ENCODE data around the gene VOPP1.
A peak's percentile ranks its signal among the peaks of the same experiment; 100 is the strongest.

The VOPP1 gene

DNA sequence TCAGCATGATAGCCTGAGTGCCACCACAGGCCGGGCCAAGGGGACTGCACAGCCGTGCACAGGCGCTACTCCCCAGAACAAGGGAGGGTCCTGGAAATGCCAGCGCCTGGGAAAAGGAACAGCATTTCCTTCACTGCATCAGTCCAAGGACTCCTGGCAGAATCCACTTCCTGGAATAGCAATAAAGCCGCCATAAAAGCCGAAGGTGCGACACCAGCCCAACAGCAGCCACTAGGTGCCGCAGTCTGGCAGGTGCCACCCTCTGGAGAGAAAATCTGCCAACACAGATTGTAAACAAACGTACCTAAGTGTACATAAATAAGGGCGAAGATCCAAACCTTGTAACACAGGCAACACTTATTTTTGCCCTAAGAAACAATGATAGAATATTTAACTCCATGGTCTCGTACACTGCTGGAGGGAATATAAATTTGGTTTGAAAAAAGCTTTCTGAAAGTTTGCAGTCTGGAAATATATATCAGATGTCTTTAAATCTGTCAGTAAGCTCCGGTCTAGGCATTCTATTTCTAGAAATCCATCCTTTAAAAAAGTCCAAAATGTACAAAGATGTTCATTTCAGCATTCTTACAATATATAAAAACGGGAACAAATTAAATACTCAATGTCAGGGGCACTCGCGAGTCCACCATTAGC is 22.2 kb downstream of the VOPP1 start:
- DNase-seq (ENCODE audit: insufficient read length, low spot score) (no peak), FAIRE-seq (peak; percentile 65)
- TF ChIP-seq POU2F2 (IDR thresholded peaks at IDR 0.05; ENCODE audit: low read depth, low read length) (no peak), POLR2A (IDR thresholded peaks at IDR 0.05; ENCODE audit: low read depth, low read length) (no peak), POLR2AphosphoS5 (IDR thresholded peaks at IDR 0.05; ENCODE audit: low read depth, low read length) (no peak), TAF1 (IDR thresholded peaks at IDR 0.05; ENCODE audit: low read depth, low read length) (no peak), SPI1 (IDR thresholded peaks at IDR 0.05; ENCODE audit: low read depth, low read length) (no peak), PAX5 (IDR thresholded peaks at IDR 0.05; ENCODE audit: insufficient read depth, low read length, severe bottlenecking) (no peak)

GRCh38 chr7:55549457-55549856 is 22.8 kb downstream of the VOPP1 start:
- TF ChIP-seq TAF1 (IDR thresholded peaks at IDR 0.05; ENCODE audit: low read depth, low read length) (no peak), SPI1 (IDR thresholded peaks at IDR 0.05; ENCODE audit: low read depth, low read length) (no peak), PAX5 (IDR thresholded peaks at IDR 0.05; ENCODE audit: insufficient read depth, low read length, severe bottlenecking) (no peak), POLR2A (IDR thresholded peaks at IDR 0.05; ENCODE audit: low read depth, low read length) (no peak), POLR2AphosphoS5 (IDR thresholded peaks at IDR 0.05; ENCODE audit: low read depth, low read length) (no peak)
- FAIRE-seq (peak; percentile 76), DNase-seq (ENCODE audit: insufficient read length, low spot score) (no peak)

DNA sequence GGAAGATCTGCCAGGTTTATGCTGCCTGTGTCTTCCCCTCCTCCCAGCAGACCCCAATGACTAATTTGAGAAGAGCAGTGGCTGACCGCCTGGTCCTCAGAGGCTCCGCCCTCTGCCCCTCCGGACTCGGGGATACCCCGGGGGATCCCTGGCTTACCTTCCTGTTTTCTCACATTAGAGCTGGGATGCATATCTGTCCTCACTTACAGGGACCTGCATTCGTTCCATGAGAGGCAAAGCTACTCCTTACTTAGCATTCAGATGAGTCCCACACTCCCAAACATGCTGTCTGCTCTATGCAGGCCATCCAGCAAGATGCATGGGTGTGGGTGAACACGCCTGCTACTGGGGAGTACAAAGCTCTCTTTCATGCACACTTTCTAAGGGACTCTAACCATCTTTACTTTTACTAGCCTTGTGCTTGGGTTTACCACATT is 24.0 kb downstream of the VOPP1 start:
- FAIRE-seq (peak; percentile 58), DNase-seq (ENCODE audit: insufficient read length, low spot score) (no peak)
- no peak for TF ChIP-seq POLR2AphosphoS5 (IDR thresholded peaks at IDR 0.05; ENCODE audit: low read depth, low read length)

DNA sequence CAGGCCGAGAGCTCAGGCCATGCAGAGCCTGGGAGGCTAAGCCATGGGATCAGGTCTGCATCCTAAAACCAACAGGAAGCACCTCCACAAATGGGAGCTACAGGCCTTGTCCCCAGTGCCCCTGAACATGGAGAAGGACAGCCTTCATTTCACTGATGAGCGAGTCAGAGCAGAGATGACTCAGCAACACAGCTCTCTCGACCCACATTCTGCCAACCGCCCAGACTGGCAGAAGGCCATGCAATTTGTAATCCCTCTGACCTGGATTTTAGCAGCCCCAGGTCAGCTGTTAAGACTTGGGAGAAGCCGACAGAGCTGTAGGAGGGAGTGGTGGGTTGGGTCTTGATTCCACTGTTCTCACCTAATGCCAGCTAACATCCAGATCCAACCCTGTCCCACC is 25.5 kb downstream of the VOPP1 start:
- TF ChIP-seq POLR2A (IDR thresholded peaks at IDR 0.05; ENCODE audit: low read depth, low read length) = 0 out of 2 replicates have a peak, but pooled peaks have one; percentile 42
- no peak for TF ChIP-seq TAF1 (IDR thresholded peaks at IDR 0.05; ENCODE audit: low read depth, low read length)
- TF ChIP-seq SPI1 (IDR thresholded peaks at IDR 0.05; ENCODE audit: low read depth, low read length) = no peak
- peak; percentile 69 for FAIRE-seq
- DNase-seq (ENCODE audit: insufficient read length, low spot score) = no peak

GRCh38 chr7:55545496-55545895 is 26.8 kb downstream of the VOPP1 start:
- no peak for TF ChIP-seq PAX5 (IDR thresholded peaks at IDR 0.05; ENCODE audit: insufficient read depth, low read length, severe bottlenecking)
- TF ChIP-seq SPI1 (IDR thresholded peaks at IDR 0.05; ENCODE audit: low read depth, low read length) = no peak
- no peak for TF ChIP-seq POU2F2 (IDR thresholded peaks at IDR 0.05; ENCODE audit: low read depth, low read length)
- TF ChIP-seq POLR2A (IDR thresholded peaks at IDR 0.05; ENCODE audit: low read depth, low read length) = no peak
- TF ChIP-seq TAF1 (IDR thresholded peaks at IDR 0.05; ENCODE audit: low read depth, low read length) = no peak
- TF ChIP-seq POLR2AphosphoS5 (IDR thresholded peaks at IDR 0.05; ENCODE audit: low read depth, low read length) = no peak
- FAIRE-seq (no peak), DNase-seq (ENCODE audit: insufficient read length, low spot score) (no peak)

- TF ChIP-seq TAF1 (IDR thresholded peaks at IDR 0.05; ENCODE audit: low read depth, low read length) (no peak), POU2F2 (IDR thresholded peaks at IDR 0.05; ENCODE audit: low read depth, low read length) (no peak), POLR2AphosphoS5 (IDR thresholded peaks at IDR 0.05; ENCODE audit: low read depth, low read length) (no peak), PAX5 (IDR thresholded peaks at IDR 0.05; ENCODE audit: insufficient read depth, low read length, severe bottlenecking) (no peak), POLR2A (IDR thresholded peaks at IDR 0.05; ENCODE audit: low read depth, low read length) (no peak), SPI1 (IDR thresholded peaks at IDR 0.05; ENCODE audit: low read depth, low read length) (no peak)
- DNase-seq (ENCODE audit: insufficient read length, low spot score) (no peak), FAIRE-seq (no peak)
Observed at GRCh38 chr7:55540226-55540858, 32.0 kb downstream of the VOPP1 start.

GRCh38 chr7:55539380-55539779 is 32.9 kb downstream of the VOPP1 start:
- no peak for DNase-seq (ENCODE audit: insufficient read length, low spot score)
- no peak for FAIRE-seq
- TF ChIP-seq POU2F2 (IDR thresholded peaks at IDR 0.05; ENCODE audit: low read depth, low read length) = no peak
- TF ChIP-seq TAF1 (IDR thresholded peaks at IDR 0.05; ENCODE audit: low read depth, low read length) = no peak
- no peak for TF ChIP-seq POLR2AphosphoS5 (IDR thresholded peaks at IDR 0.05; ENCODE audit: low read depth, low read length)
- no peak for TF ChIP-seq SPI1 (IDR thresholded peaks at IDR 0.05; ENCODE audit: low read depth, low read length)
- TF ChIP-seq PAX5 (IDR thresholded peaks at IDR 0.05; ENCODE audit: insufficient read depth, low read length, severe bottlenecking) = no peak
- TF ChIP-seq POLR2A (IDR thresholded peaks at IDR 0.05; ENCODE audit: low read depth, low read length) = no peak

DNA sequence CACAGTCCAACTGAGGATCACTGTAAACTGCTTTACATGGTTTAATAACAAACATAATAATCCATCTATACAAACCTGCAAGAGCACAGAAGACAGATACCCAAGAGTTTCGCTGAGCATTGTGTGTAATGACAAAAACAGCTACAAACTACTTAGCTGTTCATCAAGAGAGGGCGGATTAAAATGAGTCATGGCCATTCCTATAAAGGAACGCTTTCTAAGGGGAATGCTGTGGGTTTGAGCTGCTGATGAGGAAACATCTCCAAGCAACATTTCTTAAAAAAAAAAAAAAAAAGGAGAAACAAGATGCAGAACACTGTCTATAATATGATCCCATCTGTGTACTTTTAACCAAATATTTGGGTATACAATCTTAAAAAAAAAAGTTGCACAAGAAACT is 33.8 kb downstream of the VOPP1 start:
- FAIRE-seq = no peak
- TF ChIP-seq POLR2AphosphoS5 (IDR thresholded peaks at IDR 0.05; ENCODE audit: low read depth, low read length) = no peak
- no peak for TF ChIP-seq TAF1 (IDR thresholded peaks at IDR 0.05; ENCODE audit: low read depth, low read length)
- TF ChIP-seq SPI1 (IDR thresholded peaks at IDR 0.05; ENCODE audit: low read depth, low read length) = no peak
- TF ChIP-seq POU2F2 (IDR thresholded peaks at IDR 0.05; ENCODE audit: low read depth, low read length) = no peak
- no peak for TF ChIP-seq PAX5 (IDR thresholded peaks at IDR 0.05; ENCODE audit: insufficient read depth, low read length, severe bottlenecking)
- TF ChIP-seq POLR2A (IDR thresholded peaks at IDR 0.05; ENCODE audit: low read depth, low read length) = no peak
- no peak for DNase-seq (ENCODE audit: insufficient read length, low spot score)

DNA sequence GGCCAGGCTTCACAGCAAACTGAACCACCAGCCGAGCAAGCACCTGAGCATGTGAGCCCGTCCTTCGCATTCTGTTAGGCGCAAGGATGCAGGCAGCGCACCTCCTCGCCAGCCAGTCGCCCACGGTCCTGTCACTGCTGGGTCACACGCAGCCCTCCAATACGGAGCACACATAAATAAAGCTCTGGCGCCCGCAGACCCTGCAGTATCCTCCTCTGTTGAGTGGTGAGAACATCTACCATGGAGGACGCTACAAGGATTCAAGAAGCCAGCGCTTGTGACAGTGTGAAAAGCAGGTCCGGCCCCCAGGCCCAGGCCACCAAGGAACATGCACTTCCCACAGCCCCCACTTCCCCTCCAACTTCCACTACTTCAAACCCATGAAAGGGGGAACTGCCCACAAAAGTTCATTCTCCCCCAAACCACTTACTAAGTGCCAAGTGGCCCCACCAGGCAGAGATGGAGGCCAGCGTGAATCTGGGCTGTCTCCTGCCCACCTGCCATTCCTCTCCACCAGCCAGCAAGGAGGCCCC is 34.8 kb downstream of the VOPP1 start:
- TF ChIP-seq POU2F2 (IDR thresholded peaks at IDR 0.05; ENCODE audit: low read depth, low read length) (no peak), TAF1 (IDR thresholded peaks at IDR 0.05; ENCODE audit: low read depth, low read length) (no peak), POLR2A (IDR thresholded peaks at IDR 0.05; ENCODE audit: low read depth, low read length) (no peak; the same call in 1 of the 2 replicates)
- DNase-seq (ENCODE audit: insufficient read length, low spot score) = no peak
- no peak for FAIRE-seq
